Stimulated activated naive CD8-positive, alpha-beta T cell treated with anti-CD3 and anti-CD28 coated beads, Interleukin-15, Interleukin-2, amounts not matched to agents 100 ng/mL and 50 ng/mL, for 24 hours (primary cell): ENCODE data around the gene ABTB1.
"Not testable (repeated sequence)": the region's sequence is repeated elsewhere in the genome, so short reads cannot be mapped to it uniquely, and the experiment has no call there.

Experiments
- H3K27ac Mint-ChIP-seq: one replicate; pipeline ENCODE4 v1.8.0; 2021; ENCODE audit warnings: mild to moderate bottlenecking, mixed read lengths
- H3K27me3 Mint-ChIP-seq: one replicate; pipeline ENCODE4 v1.8.0; 2021; ENCODE audit warnings: mixed read lengths
- H3K36me3 Mint-ChIP-seq: one replicate; pipeline ENCODE4 v1.8.0; 2021; ENCODE audit warnings: low read depth, mixed read lengths
- H3K4me1 Mint-ChIP-seq: one replicate; pipeline ENCODE4 v1.8.0; 2021; ENCODE audit warnings: low read depth, mixed read lengths
- H3K4me3 Mint-ChIP-seq: one replicate; pipeline ENCODE4 v1.8.0; 2021; ENCODE audit warnings: mild to moderate bottlenecking, mixed read lengths
- H3K9me3 Mint-ChIP-seq: one replicate; pipeline ENCODE4 v1.8.0; 2021; ENCODE audit warnings: mixed read lengths

The ABTB1 gene

DNA sequence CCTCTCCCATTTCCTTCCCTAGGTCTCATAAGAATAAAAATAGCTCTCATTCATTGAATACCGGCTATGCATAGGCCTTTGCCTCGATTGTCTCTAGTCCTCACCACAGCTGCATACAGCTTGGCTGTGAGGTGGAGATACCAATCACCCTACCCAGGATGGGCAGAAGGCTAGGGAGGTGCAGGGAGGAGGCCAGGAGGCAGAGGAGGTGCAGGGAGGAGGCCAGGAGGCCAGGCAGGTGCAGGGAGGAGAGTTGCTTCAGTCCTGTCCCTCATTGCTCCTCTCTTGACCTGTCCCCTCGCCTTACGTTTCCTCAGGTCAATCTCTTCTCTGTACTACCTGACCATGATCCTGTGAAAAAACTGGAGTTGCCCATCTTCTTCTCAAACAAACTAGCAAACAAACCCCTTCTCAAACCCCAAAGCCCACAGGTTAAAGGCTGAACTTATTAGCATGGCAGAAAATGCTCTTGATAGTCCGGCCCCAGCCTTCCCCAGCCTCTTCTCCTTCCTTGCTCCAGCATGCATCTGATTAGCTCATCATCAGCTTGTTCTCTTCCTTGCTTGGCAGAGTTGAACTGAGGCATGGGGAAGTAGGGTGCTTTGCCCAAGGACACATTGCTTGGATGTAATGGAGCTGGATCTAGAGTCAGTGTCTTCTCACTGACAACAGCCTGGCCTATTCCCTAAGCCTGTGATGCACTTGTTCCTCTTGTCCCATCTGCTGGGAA, 27.9 kb upstream of the ABTB1 start:
- Mint-ChIP-seq H3K4me1 (no peaks in the 10 kb centered on the region), H3K36me3 (no peaks in the 10 kb centered on the region), H3K27me3 (no peaks in the 10 kb centered on the region), H3K9me3 (no peaks in the 10 kb centered on the region), H3K4me3 (no peak overlapping the region), H3K27ac (no peak overlapping the region)

DNA sequence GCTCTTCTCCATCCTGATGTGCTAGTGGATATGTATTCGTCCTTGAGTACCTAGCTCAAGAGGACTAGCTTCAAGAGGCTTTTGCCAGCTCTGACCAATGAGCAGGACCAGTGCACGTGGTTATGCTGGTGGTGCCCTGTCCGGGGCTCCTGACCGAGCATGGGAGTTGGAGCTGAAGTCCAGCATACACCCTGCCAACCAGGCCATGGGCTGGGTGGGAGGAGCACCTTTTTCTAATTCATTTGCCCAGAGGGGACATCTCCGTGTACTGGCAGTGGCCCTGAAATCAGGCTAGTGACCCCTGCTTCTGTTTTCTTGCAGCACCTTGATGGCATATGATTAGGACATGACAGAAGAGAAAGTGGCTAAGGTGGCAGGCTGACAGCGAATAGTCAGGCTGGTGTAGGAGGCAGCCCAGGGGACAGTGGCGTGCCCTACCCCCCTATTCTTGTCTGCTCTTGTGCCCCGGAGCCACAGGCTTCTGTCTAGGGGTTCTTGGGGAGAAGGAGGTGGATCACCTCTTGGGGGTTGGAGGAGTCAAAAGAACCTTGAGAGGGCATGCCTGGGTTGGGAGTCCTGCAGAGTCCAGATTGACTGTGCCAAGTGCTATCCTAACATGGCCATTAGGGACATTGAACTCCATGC, 27.3 kb upstream of the ABTB1 start:
- Mint-ChIP-seq H3K27ac (no peak overlapping the region), H3K4me1 (no peaks in the 10 kb centered on the region), H3K27me3 (no peaks in the 10 kb centered on the region), H3K36me3 (no peaks in the 10 kb centered on the region), H3K4me3 (no peak overlapping the region), H3K9me3 (no peaks in the 10 kb centered on the region)

DNA sequence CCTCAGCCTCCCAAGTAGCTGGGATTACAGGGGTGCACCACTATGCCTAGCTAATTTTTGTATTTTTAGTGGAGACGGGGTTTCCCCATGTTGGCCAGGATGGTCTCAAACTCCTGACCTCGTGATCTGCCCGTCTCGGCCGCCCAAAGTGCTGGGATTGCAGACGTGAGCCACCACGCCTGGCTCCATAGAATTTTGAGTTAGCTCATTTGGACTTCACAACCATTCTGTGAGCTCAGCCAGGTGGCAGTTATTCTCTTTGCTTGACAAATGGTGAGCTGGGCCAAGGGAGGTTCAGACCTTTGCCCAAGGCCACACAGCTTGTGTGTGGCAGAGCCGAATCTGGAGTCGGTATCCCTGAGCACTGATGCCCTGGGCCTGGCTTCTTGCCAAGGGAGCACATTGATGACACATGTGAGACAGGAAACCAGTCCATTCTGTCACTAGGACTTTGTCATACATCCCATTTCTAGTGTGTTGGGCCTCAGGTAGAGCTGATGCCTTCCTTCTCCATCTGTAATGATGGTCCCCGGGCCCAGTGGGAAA, 26.2 kb upstream of the ABTB1 start:
- Mint-ChIP-seq H3K27me3 (no peaks in the 10 kb centered on the region), H3K36me3 (no peaks in the 10 kb centered on the region), H3K4me1 (no peaks in the 10 kb centered on the region), H3K9me3 (no peaks in the 10 kb centered on the region), H3K4me3 (no peak overlapping the region), H3K27ac (no peak overlapping the region)

GRCh38 chr3:127647166-127647844, 25.4 kb upstream of the ABTB1 start:
- Mint-ChIP-seq H3K27ac (no peak overlapping the region), H3K27me3 (no peaks in the 10 kb centered on the region), H3K4me1 (no peaks in the 10 kb centered on the region), H3K9me3 (no peaks in the 10 kb centered on the region), H3K4me3 (no peak overlapping the region), H3K36me3 (no peaks in the 10 kb centered on the region)

DNA sequence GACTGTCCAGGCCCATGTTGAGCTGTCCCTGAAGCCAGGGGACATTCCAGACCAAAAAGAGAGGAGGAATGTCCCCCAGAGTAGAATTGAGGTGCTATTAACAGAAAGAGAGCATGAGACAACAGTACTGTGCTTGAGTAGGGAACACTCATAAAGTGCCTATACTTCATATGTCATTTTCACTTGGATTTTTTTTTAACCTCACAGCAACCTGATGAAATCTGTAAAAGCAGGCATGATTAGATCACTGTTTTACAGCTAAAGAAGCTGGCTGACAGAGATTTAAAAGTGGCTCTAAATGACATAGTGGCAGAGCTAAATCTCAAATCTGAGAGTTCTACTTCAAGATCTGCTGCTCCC, 24.9 kb upstream of the ABTB1 start:
- H3K27ac Mint-ChIP-seq = no peak overlapping the region
- no peaks in the 10 kb centered on the region for H3K4me1 Mint-ChIP-seq
- no peaks in the 10 kb centered on the region for H3K9me3 Mint-ChIP-seq
- no peaks in the 10 kb centered on the region for H3K27me3 Mint-ChIP-seq
- no peaks in the 10 kb centered on the region for H3K36me3 Mint-ChIP-seq
- no peak overlapping the region for H3K4me3 Mint-ChIP-seq

DNA sequence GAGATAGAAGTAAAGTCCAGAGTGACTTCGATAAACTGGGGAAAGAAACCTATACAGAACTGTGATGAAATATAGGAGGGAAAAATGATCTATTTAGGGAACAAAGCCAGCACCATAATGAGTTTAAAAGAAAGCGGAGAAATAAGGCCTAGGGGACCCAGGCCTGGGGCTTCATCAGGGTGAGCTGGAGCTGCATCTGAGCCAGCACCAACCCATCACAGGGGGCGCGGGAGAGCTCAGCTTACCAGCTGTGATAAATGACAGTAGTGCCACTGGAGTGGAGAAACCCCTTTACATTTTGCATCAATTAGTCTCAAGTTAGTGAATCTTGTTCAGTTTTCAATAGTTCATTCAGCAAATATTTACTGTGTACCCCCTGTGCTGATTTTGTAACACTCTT, 22.5 kb upstream of the ABTB1 start:
- H3K27ac Mint-ChIP-seq = no peak overlapping the region
- H3K4me1 Mint-ChIP-seq = no peaks in the 10 kb centered on the region
- no peaks in the 10 kb centered on the region for H3K27me3 Mint-ChIP-seq
- H3K36me3 Mint-ChIP-seq = no peaks in the 10 kb centered on the region
- no peak overlapping the region for H3K4me3 Mint-ChIP-seq
- H3K9me3 Mint-ChIP-seq = no peaks in the 10 kb centered on the region

GRCh38 chr3:127651516-127652172, 21.1 kb upstream of the ABTB1 start:
- Mint-ChIP-seq H3K27me3 (no peaks in the 10 kb centered on the region), H3K9me3 (no peaks in the 10 kb centered on the region), H3K36me3 (no peaks in the 10 kb centered on the region), H3K27ac (no peak overlapping the region), H3K4me3 (no peak overlapping the region), H3K4me1 (no peaks in the 10 kb centered on the region)

- no peaks in the 10 kb centered on the region for H3K36me3 Mint-ChIP-seq
- no peak overlapping the region for H3K4me3 Mint-ChIP-seq
- H3K9me3 Mint-ChIP-seq = no peaks in the 10 kb centered on the region
- H3K27me3 Mint-ChIP-seq = no peaks in the 10 kb centered on the region
- no peaks in the 10 kb centered on the region for H3K4me1 Mint-ChIP-seq
- H3K27ac Mint-ChIP-seq = no peak overlapping the region
These were observed 20.3 kb upstream of the ABTB1 start for GRCh38 chr3:127652246-127652995.

- H3K4me3 Mint-ChIP-seq = no peak overlapping the region
- no peaks in the 10 kb centered on the region for H3K27me3 Mint-ChIP-seq
- H3K27ac Mint-ChIP-seq = no peak overlapping the region
- no peaks in the 10 kb centered on the region for H3K36me3 Mint-ChIP-seq
- H3K4me1 Mint-ChIP-seq = no peaks in the 10 kb centered on the region
- H3K9me3 Mint-ChIP-seq = no peaks in the 10 kb centered on the region
These were observed 18.4 kb upstream of the ABTB1 start for GRCh38 chr3:127654374-127654773.

DNA sequence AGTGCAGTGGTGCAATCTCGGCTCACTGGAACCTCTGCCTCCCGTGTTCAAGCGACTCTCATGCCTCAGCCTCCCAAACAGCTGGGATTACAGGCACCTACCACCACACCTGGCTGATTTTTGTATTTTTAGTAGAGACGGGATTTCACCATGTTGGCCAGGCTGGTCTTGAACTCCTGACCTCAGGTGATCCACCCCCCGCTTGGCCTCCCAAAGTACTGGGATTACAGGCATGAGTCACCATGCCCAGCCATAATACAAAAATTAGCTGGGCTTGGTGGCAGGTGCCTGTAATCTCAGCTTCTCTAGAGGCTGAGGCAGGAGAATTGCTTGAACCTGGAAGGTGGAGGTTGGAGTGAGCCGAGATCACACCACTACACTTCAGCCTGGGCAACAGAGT, 17.8 kb upstream of the ABTB1 start:
- H3K27me3 Mint-ChIP-seq, H3K27ac Mint-ChIP-seq, H3K4me1 Mint-ChIP-seq, H3K9me3 Mint-ChIP-seq, H3K36me3 Mint-ChIP-seq, H3K4me3 Mint-ChIP-seq: not testable (repeated sequence)

- no peaks in the 10 kb centered on the region for H3K27me3 Mint-ChIP-seq
- peak overlapping the region; percentile 15 for H3K27ac Mint-ChIP-seq
- no peaks in the 10 kb centered on the region for H3K36me3 Mint-ChIP-seq
- H3K4me1 Mint-ChIP-seq = no peaks in the 10 kb centered on the region
- H3K9me3 Mint-ChIP-seq = no peaks in the 10 kb centered on the region
- H3K4me3 Mint-ChIP-seq = no peak overlapping the region
These were observed 17.1 kb upstream of the ABTB1 start for GRCh38 chr3:127655641-127656040.

DNA sequence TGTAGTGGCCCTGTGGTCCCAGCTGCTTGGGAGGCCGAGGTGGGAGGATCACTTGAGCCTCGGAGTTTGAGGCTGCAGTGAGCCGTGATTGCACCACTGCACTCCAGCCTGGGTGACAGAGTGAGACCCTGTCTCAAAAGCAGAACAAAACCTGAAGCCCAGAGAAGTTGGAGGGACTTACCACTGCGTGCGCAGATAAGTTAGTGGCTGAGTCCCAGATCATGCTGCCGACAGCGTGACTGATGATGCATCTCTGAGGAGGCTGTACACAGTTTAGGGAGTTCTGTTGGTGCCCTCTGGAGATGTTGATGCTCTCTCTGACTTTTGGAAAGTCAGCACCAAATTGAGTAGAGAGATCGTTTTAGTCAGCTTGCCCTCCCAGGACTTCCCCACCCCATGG, 15.8 kb upstream of the ABTB1 start:
- H3K27me3 Mint-ChIP-seq = no peaks in the 10 kb centered on the region
- H3K27ac Mint-ChIP-seq = no peak overlapping the region
- no peaks in the 10 kb centered on the region for H3K4me1 Mint-ChIP-seq
- H3K36me3 Mint-ChIP-seq = no peaks in the 10 kb centered on the region
- H3K4me3 Mint-ChIP-seq = no peak overlapping the region
- no peaks in the 10 kb centered on the region for H3K9me3 Mint-ChIP-seq

DNA sequence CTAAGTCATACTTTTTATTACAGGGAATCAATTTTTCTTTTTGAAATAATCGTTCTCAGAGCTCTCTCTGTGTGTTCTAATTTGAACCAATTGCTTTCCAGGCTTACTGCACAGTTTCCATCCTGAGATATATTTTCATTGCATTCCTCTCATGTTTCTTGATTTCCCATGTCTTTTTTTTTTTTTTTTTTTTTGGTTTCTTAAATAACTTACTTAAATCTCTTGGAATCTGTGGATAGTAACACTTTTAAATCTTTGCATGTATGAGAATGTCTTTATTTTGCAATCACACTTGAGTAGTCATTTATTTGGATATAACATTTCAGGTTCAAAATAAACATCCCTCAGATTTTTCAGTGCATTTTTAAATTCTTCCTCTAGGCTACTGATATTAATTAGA, 14.5 kb upstream of the ABTB1 start:
- H3K27me3 Mint-ChIP-seq = no peaks in the 10 kb centered on the region
- no peak overlapping the region for H3K27ac Mint-ChIP-seq
- H3K9me3 Mint-ChIP-seq = no peaks in the 10 kb centered on the region
- H3K4me3 Mint-ChIP-seq = no peak overlapping the region
- no peaks in the 10 kb centered on the region for H3K4me1 Mint-ChIP-seq
- H3K36me3 Mint-ChIP-seq = no peaks in the 10 kb centered on the region

DNA sequence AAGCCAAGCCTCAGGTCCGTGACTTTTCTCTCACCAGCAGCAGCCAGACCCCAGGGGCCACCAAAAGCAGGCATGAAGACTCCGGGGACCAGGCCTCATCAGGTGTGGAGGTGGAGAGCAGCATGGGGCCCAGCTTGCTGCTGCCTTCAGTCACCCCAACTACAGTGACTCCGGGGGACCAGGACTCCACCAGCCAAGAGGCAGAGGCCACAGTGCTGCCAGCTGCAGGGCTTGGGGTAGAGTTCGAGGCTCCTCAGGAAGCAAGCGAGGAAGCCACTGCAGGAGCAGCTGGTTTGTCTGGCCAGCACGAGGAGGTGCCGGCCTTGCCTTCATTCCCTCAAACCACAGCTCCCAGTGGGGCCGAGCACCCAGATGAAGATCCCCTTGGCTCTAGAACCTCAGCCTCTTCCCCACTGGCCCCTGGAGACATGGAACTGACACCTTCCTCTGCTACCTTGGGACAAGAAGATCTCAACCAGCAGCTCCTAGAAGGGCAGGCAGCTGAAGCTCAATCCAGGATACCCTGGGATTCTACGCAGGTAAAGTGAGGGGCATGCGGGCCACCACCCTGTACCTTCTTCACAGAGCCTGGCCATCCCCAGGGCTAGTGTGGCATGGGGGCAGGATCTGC, 12.0 kb upstream of the ABTB1 start:
- Mint-ChIP-seq H3K4me1 (no peaks in the 10 kb centered on the region), H3K27me3 (no peaks in the 10 kb centered on the region), H3K4me3 (no peak overlapping the region), H3K27ac (no peak overlapping the region), H3K9me3 (no peaks in the 10 kb centered on the region), H3K36me3 (no peaks in the 10 kb centered on the region)
